GM23338 (cell line): ENCODE results near the gene SLC9A9. TPM values are rescaled to one million over a fixed set of nuclear protein-coding genes. Genes with fewer than 3 reads are reported as not detected.
A peak's percentile ranks its signal among the peaks of the same experiment; 100 is the strongest.

Source experiments
- ATAC-seq: fragments of 200-7000 bp; cut with Tn5 transposase; 3 replicates; pipeline ENCODE4 v1.9.1; 2020
- DNase-seq: peaks from one replicate; pipeline ENCODE4 v3.0.0-alpha.2; 2015; ENCODE audit warnings: low spot score
- H2AFZ ChIP-seq: fragments of 200-600 bp; sonication (generic); 2 replicates; pipeline ENCODE4 v1.8.0; 2016; ENCODE audit warnings: antibody characterized with exemption, mild to moderate bottlenecking, moderate library complexity
- H3F3A ChIP-seq: fragments of 200-600 bp; sonication (generic); replicated peaks from 2 replicates; pipeline ENCODE4 v1.8.0; 2017; ENCODE audit warnings: antibody characterized with exemption, mixed run types, low read depth
- H3K27ac ChIP-seq: fragments of 200-600 bp; sonication (generic); 2 replicates; pipeline ENCODE4 v1.6.1; 2016; ENCODE audit warnings: low read depth
- H3K27me3 ChIP-seq: fragments of 200-600 bp; sonication (generic); 2 replicates; pipeline ENCODE4 v1.8.0; 2016; ENCODE audit warnings: mild to moderate bottlenecking, mixed run types, moderate library complexity; ENCODE audit not compliant: insufficient read depth
- H3K36me3 ChIP-seq: fragments of 200-600 bp; sonication (generic); 2 replicates; pipeline ENCODE4 v1.8.0; 2016; ENCODE audit warnings: mild to moderate bottlenecking; ENCODE audit not compliant: insufficient read depth
- H3K4me1 ChIP-seq: fragments of 200-600 bp; sonication (generic); 2 replicates; pipeline ENCODE4 v1.8.0; 2016; ENCODE audit warnings: mild to moderate bottlenecking, moderate library complexity; ENCODE audit not compliant: insufficient read depth
- H3K4me2 ChIP-seq: fragments of 200-600 bp; sonication (generic); 2 replicates; pipeline ENCODE4 v1.7.1; 2017; ENCODE audit warnings: mixed run types
- H3K4me3 ChIP-seq: fragments of 200-600 bp; sonication (generic); 2 replicates; pipeline ENCODE4 v1.6.1; 2016; ENCODE audit warnings: mixed run types
- H3K79me2 ChIP-seq: fragments of 200-600 bp; sonication (generic); replicated peaks from 2 replicates; pipeline ENCODE4 v1.8.0; 2017; ENCODE audit warnings: mild to moderate bottlenecking; ENCODE audit not compliant: insufficient read depth
- H3K9me2 ChIP-seq: fragments of 200-600 bp; sonication (generic); 2 replicates; pipeline ENCODE4 v1.8.0; 2017; ENCODE audit not compliant: insufficient read depth
- H4K20me1 ChIP-seq: fragments of 200-600 bp; sonication (generic); replicated peaks from 2 replicates; pipeline ENCODE4 v1.8.0; 2017; ENCODE audit warnings: mild to moderate bottlenecking; ENCODE audit not compliant: insufficient read depth
- H3K27ac Mint-ChIP-seq: 2 replicates; pipeline ENCODE4 v1.8.0; 2020; ENCODE audit warnings: inconsistent platforms, mild to moderate bottlenecking, moderate library complexity, mixed read lengths
- H3K27me3 Mint-ChIP-seq: 3 replicates; pipeline ENCODE4 v1.8.0; 2022; ENCODE audit warnings: low read depth, mild to moderate bottlenecking, moderate library complexity, mixed read lengths, inconsistent platforms; ENCODE audit not compliant: insufficient read depth, poor library complexity
- H3K36me3 Mint-ChIP-seq: 3 replicates; pipeline ENCODE4 v1.8.0; 2021; ENCODE audit warnings: low read depth, mild to moderate bottlenecking, inconsistent platforms, moderate library complexity, mixed read lengths
- H3K4me1 Mint-ChIP-seq: 3 replicates; pipeline ENCODE4 v1.8.0; 2020; ENCODE audit warnings: mild to moderate bottlenecking, inconsistent platforms, mixed read lengths
- H3K4me3 Mint-ChIP-seq: 3 replicates; pipeline ENCODE4 v1.8.0; 2021; ENCODE audit warnings: moderate library complexity, mild to moderate bottlenecking, inconsistent platforms, mixed read lengths
- H3K9me3 Mint-ChIP-seq: 3 replicates; pipeline ENCODE4 v1.8.0; 2020; ENCODE audit warnings: moderate library complexity, mild to moderate bottlenecking, inconsistent platforms, mixed read lengths
- CTCF ChIP-seq, 2 experiments: fragments of 200-600 bp in 1 of 2; sonication (generic) in 1 of 2; conservative IDR thresholded peaks; 2 replicates each; pipeline versions ENCODE4 v1.5.1 to v1.6.1; 2016 to 2017; ENCODE audit warnings: antibody characterized with exemption in 2 of 2, low read depth in 2 of 2, mild to moderate bottlenecking in 2 of 2, moderate library complexity in 1 of 2
- EZH2phosphoT487 ChIP-seq: fragments of 200-600 bp; sonication (generic); IDR thresholded peaks from one replicate; pipeline ENCODE4 v1.8.1; 2018; ENCODE audit warnings: antibody characterized with exemption; ENCODE audit not compliant: unreplicated experiment
- JUNB ChIP-seq: IDR thresholded peaks from one replicate; pipeline ENCODE4 v1.6.1; 2016; ENCODE audit warnings: antibody characterized with exemption; ENCODE audit not compliant: unreplicated experiment
- NANOG ChIP-seq: IDR thresholded peaks from 2 replicates; pipeline ENCODE4 v1.6.1; 2016; ENCODE audit warnings: antibody characterized with exemption, borderline replicate concordance
- POLR2AphosphoS5 ChIP-seq: IDR thresholded peaks from 2 replicates; pipeline ENCODE4 v1.6.1; 2016; ENCODE audit warnings: antibody characterized with exemption, low read depth
- STAT1 ChIP-seq: IDR thresholded peaks from one replicate; pipeline ENCODE4 v1.6.1; 2016; ENCODE audit warnings: antibody characterized with exemption; ENCODE audit not compliant: unreplicated experiment
- ZNF114 ChIP-seq: fragments of 250-450 bp; sonication (Bioruptor Pico); IDR thresholded peaks from 2 replicates; pipeline ENCODE4 v1.5.0; 2020; ENCODE audit warnings: mild to moderate bottlenecking, moderate library complexity
- ZNF331 ChIP-seq: fragments of 250-450 bp; sonication (Bioruptor Pico); IDR thresholded peaks from 2 replicates; pipeline ENCODE4 v1.5.0; 2020; ENCODE audit warnings: low read depth, mild to moderate bottlenecking, moderate library complexity
- ZNF462 ChIP-seq: fragments of 250-450 bp; sonication (Bioruptor Pico); IDR thresholded peaks from 2 replicates; pipeline ENCODE4 v1.5.0; 2020; ENCODE audit warnings: mild to moderate bottlenecking, moderate library complexity
- polyA plus RNA-seq: library from polyadenylated mRNA; unstranded; fragments of >200 nt; fragmentation: Nextera tagmentation; extraction: Ambion mirVana; gene quantifications from 2 replicates; pipeline ENCODE4 v1.2.1, GENCODE V29; 2016
- total RNA-seq: library from RNA; depleted of rRNA; stranded (reverse); fragments of >200 nt; shearing (Covaris generic); gene quantifications from 2 replicates; pipeline ENCODE4 v1.2.3, GENCODE V29; 2014
- TF ChIP-seq, protein P1 (sequence below): IDR thresholded peaks from one replicate; pipeline ENCODE4 v1.6.1; 2018; ENCODE audit warnings: antibody characterized with exemption; ENCODE audit not compliant: unreplicated experiment

SLC9A9 gene
- total and polyA plus RNA-seq, 2 experiments from 2014 or later = 1.3 to 1.6 TPM

DNA sequence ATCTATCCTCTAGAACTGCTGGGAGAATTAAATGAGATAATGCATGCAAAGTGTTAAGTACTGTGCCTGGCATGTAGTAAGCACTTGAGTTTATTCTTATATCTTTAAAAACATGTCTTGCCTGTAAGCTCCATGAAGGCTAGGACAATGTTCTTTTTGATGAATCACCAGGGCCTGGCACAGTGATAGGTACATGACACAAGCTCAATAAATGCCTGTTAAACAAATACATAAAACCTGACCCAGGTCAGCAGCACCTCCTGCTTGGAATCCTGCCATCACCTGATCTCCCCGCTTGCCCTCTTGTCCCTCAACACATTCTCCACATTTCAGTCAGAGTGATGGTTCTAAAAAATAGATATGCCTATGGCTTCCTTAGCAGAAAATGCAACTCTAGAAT, 541.9 kb downstream of the SLC9A9 start (continued):
- TF ChIP-seq ZNF462 (CRISPR knock-in tag) (no peak), POLR2AphosphoS5 (no peak), STAT1 (no peak), ZNF331 (CRISPR knock-in tag) (no peak), NANOG (no peak), CTCF (conservative IDR thresholded peaks at IDR 0.05; ENCODE audit: low read depth in 2 of 2) (no peak), JUNB (no peak)

- Mint-ChIP-seq H3K4me3 (no peak overlapping the region), H3K9me3 (no peaks in the 10 kb centered on the region), H3K27me3 (peaks cover 2% of the 10 kb centered on the region), H3K27ac (no peak overlapping the region), H3K36me3 (no peaks in the 10 kb centered on the region), H3K4me1 (peaks cover 16% of the 10 kb centered on the region)
- no peaks in the 10 kb centered on the region; the same call in 1 of the 2 replicates for H3K9me2 ChIP-seq
- no peak overlapping the region for H3K27ac ChIP-seq
- no peaks in the 10 kb centered on the region for H3K27me3 ChIP-seq
- H2AFZ ChIP-seq = peak overlapping the region; percentile 76; the same call in 1 of the 2 replicates
- peaks cover 5% of the 10 kb centered on the region for H3K4me1 ChIP-seq
- no peaks in the 10 kb centered on the region for H3K36me3 ChIP-seq
- no peaks in the 10 kb centered on the region for H3F3A ChIP-seq
- H3K4me3 ChIP-seq = no peak overlapping the region
- TF ChIP-seq JUNB (no peak), POLR2AphosphoS5 (no peak), NANOG (no peak), EZH2phosphoT487 (no peak), CTCF (conservative IDR thresholded peaks at IDR 0.05; ENCODE audit: low read depth in 2 of 2) (no peak), ZNF114 (no peak), ZNF331 (CRISPR knock-in tag) (no peak)
- TF ChIP-seq, protein P1, sequence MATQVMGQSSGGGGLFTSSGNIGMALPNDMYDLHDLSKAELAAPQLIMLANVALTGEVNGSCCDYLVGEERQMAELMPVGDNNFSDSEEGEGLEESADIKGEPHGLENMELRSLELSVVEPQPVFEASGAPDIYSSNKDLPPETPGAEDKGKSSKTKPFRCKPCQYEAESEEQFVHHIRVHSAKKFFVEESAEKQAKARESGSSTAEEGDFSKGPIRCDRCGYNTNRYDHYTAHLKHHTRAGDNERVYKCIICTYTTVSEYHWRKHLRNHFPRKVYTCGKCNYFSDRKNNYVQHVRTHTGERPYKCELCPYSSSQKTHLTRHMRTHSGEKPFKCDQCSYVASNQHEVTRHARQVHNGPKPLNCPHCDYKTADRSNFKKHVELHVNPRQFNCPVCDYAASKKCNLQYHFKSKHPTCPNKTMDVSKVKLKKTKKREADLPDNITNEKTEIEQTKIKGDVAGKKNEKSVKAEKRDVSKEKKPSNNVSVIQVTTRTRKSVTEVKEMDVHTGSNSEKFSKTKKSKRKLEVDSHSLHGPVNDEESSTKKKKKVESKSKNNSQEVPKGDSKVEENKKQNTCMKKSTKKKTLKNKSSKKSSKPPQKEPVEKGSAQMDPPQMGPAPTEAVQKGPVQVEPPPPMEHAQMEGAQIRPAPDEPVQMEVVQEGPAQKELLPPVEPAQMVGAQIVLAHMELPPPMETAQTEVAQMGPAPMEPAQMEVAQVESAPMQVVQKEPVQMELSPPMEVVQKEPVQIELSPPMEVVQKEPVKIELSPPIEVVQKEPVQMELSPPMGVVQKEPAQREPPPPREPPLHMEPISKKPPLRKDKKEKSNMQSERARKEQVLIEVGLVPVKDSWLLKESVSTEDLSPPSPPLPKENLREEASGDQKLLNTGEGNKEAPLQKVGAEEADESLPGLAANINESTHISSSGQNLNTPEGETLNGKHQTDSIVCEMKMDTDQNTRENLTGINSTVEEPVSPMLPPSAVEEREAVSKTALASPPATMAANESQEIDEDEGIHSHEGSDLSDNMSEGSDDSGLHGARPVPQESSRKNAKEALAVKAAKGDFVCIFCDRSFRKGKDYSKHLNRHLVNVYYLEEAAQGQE = no peak
- H3K4me2 ChIP-seq = no peak overlapping the region
- DNase-seq (peak; percentile 7), ATAC-seq (peak; percentile 26; the same call in 1 of the 3 replicates)
- no peaks in the 10 kb centered on the region for H4K20me1 ChIP-seq
- no peaks in the 10 kb centered on the region for H3K79me2 ChIP-seq
These were observed 545.6 kb downstream of the SLC9A9 start for GRCh38 chr3:143302638-143303171.
